SU-DHL-6 (cell line): ENCODE results near the gene FOXP2.

Source experiments
- H2AFZ ChIP-seq: fragments of 200-600 bp; sonication (generic); 2 replicates; pipeline ENCODE4 v1.6.1; 2014; ENCODE audit warnings: low read depth, mild to moderate bottlenecking, moderate library complexity, mixed read lengths, antibody characterized with exemption, low read length; ENCODE audit not compliant: severe bottlenecking
- H3F3A ChIP-seq: fragments of 200-600 bp; shearing (Covaris generic); 2 replicates; pipeline ENCODE4 v1.6.0; 2016; ENCODE audit warnings: antibody characterized with exemption, mild to moderate bottlenecking; ENCODE audit not compliant: insufficient read depth
- H3K27ac ChIP-seq: fragments of 200-600 bp; sonication (generic); 2 replicates; pipeline ENCODE4 v1.5.1; 2016; ENCODE audit warnings: low read depth, mild to moderate bottlenecking, low read length, moderate library complexity, mixed read lengths
- H3K27me3 ChIP-seq: fragments of 200-600 bp; sonication (generic), shearing (Covaris generic); 2 replicates; pipeline ENCODE4 v1.6.0; 2014; ENCODE audit warnings: mild to moderate bottlenecking, low read length
- H3K36me3 ChIP-seq: fragments of 200-600 bp; sonication (generic); 2 replicates; pipeline ENCODE4 v1.6.1; 2014; ENCODE audit warnings: mild to moderate bottlenecking, low read length, mixed read lengths
- H3K4me2 ChIP-seq: fragments of 300-600, 200-600 bp; shearing (Covaris generic), sonication (generic); 2 replicates; pipeline ENCODE4 v1.6.0; 2014; ENCODE audit warnings: low read length, low read depth, mild to moderate bottlenecking; ENCODE audit not compliant: poor library complexity, severe bottlenecking
- H3K4me3 ChIP-seq: fragments of 200-600 bp; sonication (generic); 2 replicates; pipeline ENCODE4 v1.5.1; 2014; ENCODE audit warnings: antibody characterized with exemption, low read length, mild to moderate bottlenecking, mixed read lengths; ENCODE audit not compliant: insufficient read depth, poor library complexity, severe bottlenecking
- H3K79me2 ChIP-seq: fragments of 200-600 bp; sonication (generic); 2 replicates; pipeline ENCODE4 v1.6.1; 2014; ENCODE audit warnings: mild to moderate bottlenecking, low read length, moderate library complexity; ENCODE audit not compliant: insufficient read depth
- H3K9ac ChIP-seq: fragments of 200-600 bp; sonication (generic); 2 replicates; pipeline ENCODE4 v1.7.0; 2014; ENCODE audit warnings: mild to moderate bottlenecking, low read length
- H3K9me2 ChIP-seq: fragments of 200-600 bp; sonication (generic); replicated peaks from 2 replicates; pipeline ENCODE4 v1.6.1; 2014; ENCODE audit warnings: low read length; ENCODE audit not compliant: insufficient read depth
- H3K9me3 ChIP-seq: fragments of 200-600 bp; sonication (generic); 2 replicates; pipeline ENCODE4 v1.6.1; 2014; ENCODE audit warnings: low read length, mixed read lengths; ENCODE audit not compliant: insufficient read depth
- H4K20me1 ChIP-seq: fragments of 200-600 bp; sonication (generic); 2 replicates; pipeline ENCODE4 v1.6.1; 2014; ENCODE audit warnings: low read depth, mild to moderate bottlenecking, antibody characterized with exemption, low read length, moderate library complexity, mixed read lengths
- CTCF ChIP-seq: fragments of 200-600 bp; sonication (generic); IDR thresholded peaks from one replicate; pipeline ENCODE4 v1.5.1; 2017; ENCODE audit warnings: antibody characterized with exemption, mild to moderate bottlenecking, low read length, moderate library complexity; ENCODE audit not compliant: insufficient read depth, poor library complexity, severe bottlenecking
- EZH2phosphoT487 ChIP-seq: fragments of 200-600 bp; sonication (generic), shearing (Covaris generic); conservative IDR thresholded peaks from 2 replicates; pipeline ENCODE4 v1.6.1; 2018; ENCODE audit warnings: mild to moderate bottlenecking, antibody characterized with exemption, low read length, moderate library complexity, mixed read lengths

The FOXP2 gene

GRCh38 chr7:114630201-114630990 lies 215.8 kb downstream of the FOXP2 start:
- Histone ChIP-seq H3K4me2 (no peak overlapping the region), H4K20me1 (no peaks in the 10 kb centered on the region), H3F3A (no peaks in the 10 kb centered on the region), H3K9me2 (no peaks in the 10 kb centered on the region), H3K27me3 (no peaks in the 10 kb centered on the region), H3K9ac (no peak overlapping the region), H2AFZ (no peak overlapping the region), H3K27ac (no peak overlapping the region), H3K9me3 (no peaks in the 10 kb centered on the region), H3K79me2 (no peaks in the 10 kb centered on the region), H3K4me3 (no peak overlapping the region), H3K36me3 (no peaks in the 10 kb centered on the region)
- no peak for TF ChIP-seq EZH2phosphoT487

GRCh38 chr7:114631249-114631822 lies 216.7 kb downstream of the FOXP2 start:
- Histone ChIP-seq H3K9ac (no peak overlapping the region), H3K79me2 (no peaks in the 10 kb centered on the region), H3K27me3 (no peaks in the 10 kb centered on the region), H4K20me1 (no peaks in the 10 kb centered on the region), H2AFZ (no peak overlapping the region), H3K9me2 (no peaks in the 10 kb centered on the region), H3K4me2 (no peak overlapping the region), H3K36me3 (no peaks in the 10 kb centered on the region), H3K9me3 (no peaks in the 10 kb centered on the region), H3K27ac (no peak overlapping the region), H3K4me3 (no peak overlapping the region), H3F3A (no peaks in the 10 kb centered on the region)
- TF ChIP-seq CTCF (no peak), EZH2phosphoT487 (no peak)

GRCh38 chr7:114639451-114639850 lies 224.8 kb downstream of the FOXP2 start:
- Histone ChIP-seq H2AFZ (no peak overlapping the region), H3K27ac (no peak overlapping the region), H4K20me1 (no peaks in the 10 kb centered on the region), H3K4me3 (no peak overlapping the region), H3F3A (no peaks in the 10 kb centered on the region), H3K27me3 (no peaks in the 10 kb centered on the region), H3K36me3 (no peaks in the 10 kb centered on the region), H3K79me2 (no peaks in the 10 kb centered on the region), H3K4me2 (no peak overlapping the region), H3K9me2 (no peaks in the 10 kb centered on the region), H3K9me3 (no peaks in the 10 kb centered on the region), H3K9ac (no peak overlapping the region)
- TF ChIP-seq CTCF = no peak
- TF ChIP-seq EZH2phosphoT487 = no peak

GRCh38 chr7:114644455-114644854 lies 229.8 kb downstream of the FOXP2 start:
- TF ChIP-seq CTCF (no peak), EZH2phosphoT487 (no peak)
- Histone ChIP-seq H3K27me3 (no peaks in the 10 kb centered on the region), H2AFZ (no peak overlapping the region), H3K9me3 (no peaks in the 10 kb centered on the region), H3K9ac (no peak overlapping the region), H3K4me3 (no peak overlapping the region), H3K79me2 (no peaks in the 10 kb centered on the region), H3K36me3 (no peaks in the 10 kb centered on the region), H3K9me2 (no peaks in the 10 kb centered on the region), H3K4me2 (no peak overlapping the region), H3K27ac (no peak overlapping the region), H4K20me1 (no peaks in the 10 kb centered on the region), H3F3A (no peaks in the 10 kb centered on the region)
